Measurements from ENCODE around the gene DOCK6.
"Not testable (repeated sequence)": the region's sequence is repeated elsewhere in the genome, so short reads cannot be mapped to it uniquely, and the experiment has no call there.

DOCK6 gene

GRCh38 chr19:11182994-11183393 lies 79.3 kb downstream of the DOCK6 start:
- Histone ChIP-seq H3K18ac (ENCODE audit: low read length) (no peak overlapping the region), H3K4me1 (ENCODE audit: control insufficient read depth, low read depth, low read length) (no peaks in the 10 kb centered on the region), H2BK5ac (ENCODE audit: low read length) (no peak overlapping the region), H3K4ac (ENCODE audit: low read depth, low read length) (no peak overlapping the region), H4K5ac (ENCODE audit: low read length) (no peak overlapping the region), H2AK5ac (ENCODE audit: low read length) (no peak overlapping the region), H4K8ac (ENCODE audit: low read depth, low read length) (no peak overlapping the region), H3K27me3 (ENCODE audit: insufficient read depth, low read length, poor library complexity) (no peaks in the 10 kb centered on the region), H3K79me2 (ENCODE audit: control insufficient read depth, insufficient read depth, low read length) (no peaks in the 10 kb centered on the region), H3K4me3 (ENCODE audit: low read length) (no peak overlapping the region), H3K79me1 (ENCODE audit: low read length) (no peaks in the 10 kb centered on the region), H2BK15ac (replicated peaks; ENCODE audit: low read depth) (no peak overlapping the region), H2BK120ac (ENCODE audit: low read depth, low read length) (no peak overlapping the region), H3K4me2 (ENCODE audit: low read length) (no peak overlapping the region), H3K36me3 (ENCODE audit: control insufficient read depth, insufficient read depth, low read length) (peaks cover 2% of the 10 kb centered on the region), H3K9ac (ENCODE audit: low read length) (no peak overlapping the region), H3K56ac (ENCODE audit: low read length) (no peak overlapping the region), H3K27ac (ENCODE audit: low read depth, low read length) (no peak overlapping the region), H3K23ac (ENCODE audit: low read length) (no peak overlapping the region)
- WGBS (ENCODE audit: extremely low coverage, insufficient coverage, low lambda C conversion rate) = no CpG with 5 or more reads among the region's 1 CpG
- no peak for DNase-seq

GRCh38 chr19:11181488-11181887 lies 80.8 kb downstream of the DOCK6 start:
- Histone ChIP-seq H3K4me2 (ENCODE audit: low read length) (no peak overlapping the region), H2BK15ac (replicated peaks; ENCODE audit: low read depth) (no peak overlapping the region), H3K23ac (ENCODE audit: low read length) (no peak overlapping the region), H3K27me3 (ENCODE audit: insufficient read depth, low read length, poor library complexity) (no peaks in the 10 kb centered on the region), H3K56ac (ENCODE audit: low read length) (no peak overlapping the region), H3K79me1 (ENCODE audit: low read length) (no peaks in the 10 kb centered on the region), H4K5ac (ENCODE audit: low read length) (no peak overlapping the region), H3K36me3 (ENCODE audit: control insufficient read depth, insufficient read depth, low read length) (peaks cover 4% of the 10 kb centered on the region), H3K4ac (ENCODE audit: low read depth, low read length) (no peak overlapping the region), H2BK5ac (ENCODE audit: low read length) (no peak overlapping the region), H3K18ac (ENCODE audit: low read length) (no peak overlapping the region), H3K4me3 (ENCODE audit: low read length) (no peak overlapping the region), H2AK5ac (ENCODE audit: low read length) (no peak overlapping the region), H3K79me2 (ENCODE audit: control insufficient read depth, insufficient read depth, low read length) (no peaks in the 10 kb centered on the region), H3K4me1 (ENCODE audit: control insufficient read depth, low read depth, low read length) (no peaks in the 10 kb centered on the region), H3K27ac (ENCODE audit: low read depth, low read length) (no peak overlapping the region), H4K8ac (ENCODE audit: low read depth, low read length) (no peak overlapping the region), H2BK120ac (ENCODE audit: low read depth, low read length) (no peak overlapping the region), H3K9ac (ENCODE audit: low read length) (no peak overlapping the region)
- WGBS (ENCODE audit: extremely low coverage, insufficient coverage, low lambda C conversion rate) = no CpG with 5 or more reads among the region's 4 CpGs
- no peak for DNase-seq

- not testable (repeated sequence) for H3K23ac ChIP-seq (ENCODE audit: low read length); DNase-seq; H3K4me2 ChIP-seq (ENCODE audit: low read length); H3K79me2 ChIP-seq (ENCODE audit: control insufficient read depth, insufficient read depth, low read length); H3K56ac ChIP-seq (ENCODE audit: low read length); H3K4ac ChIP-seq (ENCODE audit: low read depth, low read length); H4K5ac ChIP-seq (ENCODE audit: low read length); H3K36me3 ChIP-seq (ENCODE audit: control insufficient read depth, insufficient read depth, low read length); H2AK5ac ChIP-seq (ENCODE audit: low read length); H3K4me1 ChIP-seq (ENCODE audit: control insufficient read depth, low read depth, low read length); H2BK120ac ChIP-seq (ENCODE audit: low read depth, low read length); H3K9ac ChIP-seq (ENCODE audit: low read length); H3K27me3 ChIP-seq (ENCODE audit: insufficient read depth, low read length, poor library complexity); H3K18ac ChIP-seq (ENCODE audit: low read length); H2BK15ac ChIP-seq (replicated peaks; ENCODE audit: low read depth); H2BK5ac ChIP-seq (ENCODE audit: low read length); H3K4me3 ChIP-seq (ENCODE audit: low read length); H3K79me1 ChIP-seq (ENCODE audit: low read length); H4K8ac ChIP-seq (ENCODE audit: low read depth, low read length); H3K27ac ChIP-seq (ENCODE audit: low read depth, low read length)
- no CpG with 5 or more reads among the region's 8 CpGs for WGBS (ENCODE audit: extremely low coverage, insufficient coverage, low lambda C conversion rate)
Observed at GRCh38 chr19:11180975-11181374, 81.3 kb downstream of the DOCK6 start.

GRCh38 chr19:11180346-11180745 lies 82.0 kb downstream of the DOCK6 start:
- no peak overlapping the region for H3K27ac ChIP-seq (ENCODE audit: low read depth, low read length)
- no peak overlapping the region for H4K5ac ChIP-seq (ENCODE audit: low read length)
- no peak for DNase-seq
- H3K18ac ChIP-seq (ENCODE audit: low read length) = no peak overlapping the region
- no peak overlapping the region for H2BK5ac ChIP-seq (ENCODE audit: low read length)
- H3K4ac ChIP-seq (ENCODE audit: low read depth, low read length) = no peak overlapping the region
- H2BK15ac ChIP-seq (replicated peaks; ENCODE audit: low read depth) = no peak overlapping the region
- no peak overlapping the region for H3K4me2 ChIP-seq (ENCODE audit: low read length)
- peaks cover 7% of the 10 kb centered on the region for H3K36me3 ChIP-seq (ENCODE audit: control insufficient read depth, insufficient read depth, low read length)
- no peaks in the 10 kb centered on the region for H3K4me1 ChIP-seq (ENCODE audit: control insufficient read depth, low read depth, low read length)
- WGBS (ENCODE audit: extremely low coverage, insufficient coverage, low lambda C conversion rate) = no CpG with 5 or more reads among the region's 8 CpGs
- H3K4me3 ChIP-seq (ENCODE audit: low read length) = no peak overlapping the region
- H3K79me1 ChIP-seq (ENCODE audit: low read length) = no peaks in the 10 kb centered on the region
- H3K9ac ChIP-seq (ENCODE audit: low read length) = no peak overlapping the region
- no peak overlapping the region for H3K23ac ChIP-seq (ENCODE audit: low read length)
- no peak overlapping the region for H4K8ac ChIP-seq (ENCODE audit: low read depth, low read length)
- no peak overlapping the region for H2AK5ac ChIP-seq (ENCODE audit: low read length)
- H3K27me3 ChIP-seq (ENCODE audit: insufficient read depth, low read length, poor library complexity) = no peaks in the 10 kb centered on the region
- H3K79me2 ChIP-seq (ENCODE audit: control insufficient read depth, insufficient read depth, low read length) = no peaks in the 10 kb centered on the region
- H3K56ac ChIP-seq (ENCODE audit: low read length) = no peak overlapping the region
- H2BK120ac ChIP-seq (ENCODE audit: low read depth, low read length) = no peak overlapping the region

GRCh38 chr19:11179716-11180297 lies 82.5 kb downstream of the DOCK6 start:
- Histone ChIP-seq H2AK5ac (ENCODE audit: low read length) (no peak overlapping the region), H3K9ac (ENCODE audit: low read length) (no peak overlapping the region), H3K4me3 (ENCODE audit: low read length) (no peak overlapping the region), H4K8ac (ENCODE audit: low read depth, low read length) (no peak overlapping the region), H3K56ac (ENCODE audit: low read length) (no peak overlapping the region), H2BK15ac (replicated peaks; ENCODE audit: low read depth) (no peak overlapping the region), H3K27ac (ENCODE audit: low read depth, low read length) (no peak overlapping the region), H3K18ac (ENCODE audit: low read length) (no peak overlapping the region), H3K23ac (ENCODE audit: low read length) (no peak overlapping the region), H2BK5ac (ENCODE audit: low read length) (no peak overlapping the region), H3K79me1 (ENCODE audit: low read length) (no peaks in the 10 kb centered on the region), H3K4me1 (ENCODE audit: control insufficient read depth, low read depth, low read length) (no peaks in the 10 kb centered on the region), H3K4ac (ENCODE audit: low read depth, low read length) (no peak overlapping the region), H4K5ac (ENCODE audit: low read length) (no peak overlapping the region), H3K27me3 (ENCODE audit: insufficient read depth, low read length, poor library complexity) (no peaks in the 10 kb centered on the region), H3K36me3 (ENCODE audit: control insufficient read depth, insufficient read depth, low read length) (peaks cover 7% of the 10 kb centered on the region), H3K79me2 (ENCODE audit: control insufficient read depth, insufficient read depth, low read length) (no peaks in the 10 kb centered on the region), H2BK120ac (ENCODE audit: low read depth, low read length) (no peak overlapping the region), H3K4me2 (ENCODE audit: low read length) (no peak overlapping the region)
- DNase-seq = no peak
- WGBS (ENCODE audit: extremely low coverage, insufficient coverage, low lambda C conversion rate) = no CpG with 5 or more reads among the region's 11 CpGs

GRCh38 chr19:11179145-11179465 lies 83.2 kb downstream of the DOCK6 start:
- not testable (repeated sequence) for H3K36me3 ChIP-seq (ENCODE audit: control insufficient read depth, insufficient read depth, low read length); H3K56ac ChIP-seq (ENCODE audit: low read length); H3K4me1 ChIP-seq (ENCODE audit: control insufficient read depth, low read depth, low read length); H4K8ac ChIP-seq (ENCODE audit: low read depth, low read length); H2BK5ac ChIP-seq (ENCODE audit: low read length); H3K23ac ChIP-seq (ENCODE audit: low read length); H3K9ac ChIP-seq (ENCODE audit: low read length); H2BK15ac ChIP-seq (replicated peaks; ENCODE audit: low read depth); H2BK120ac ChIP-seq (ENCODE audit: low read depth, low read length); H3K27me3 ChIP-seq (ENCODE audit: insufficient read depth, low read length, poor library complexity); H3K79me2 ChIP-seq (ENCODE audit: control insufficient read depth, insufficient read depth, low read length); H3K27ac ChIP-seq (ENCODE audit: low read depth, low read length); DNase-seq; H3K4me3 ChIP-seq (ENCODE audit: low read length); H2AK5ac ChIP-seq (ENCODE audit: low read length); H3K4ac ChIP-seq (ENCODE audit: low read depth, low read length); H3K79me1 ChIP-seq (ENCODE audit: low read length); H4K5ac ChIP-seq (ENCODE audit: low read length); H3K4me2 ChIP-seq (ENCODE audit: low read length); H3K18ac ChIP-seq (ENCODE audit: low read length)
- WGBS (ENCODE audit: extremely low coverage, insufficient coverage, low lambda C conversion rate) = no CpG with 5 or more reads among the region's 9 CpGs

All from mesendoderm (in vitro differentiated cells).